Endothelial cell (in vitro differentiated cells): ENCODE measurements around the gene ANKS3. TPM values are rescaled to one million over a fixed set of nuclear protein-coding genes. Genes with fewer than 3 reads are reported as not detected.

Experiments used
- DNase-seq: peaks from one replicate; pipeline ENCODE4 v3.0.0; 2021; ENCODE audit warnings: low spot score
- H3K27ac Mint-ChIP-seq: one replicate; pipeline ENCODE4 v1.8.0; 2021; ENCODE audit warnings: mixed read lengths, inconsistent platforms; ENCODE audit not compliant: unreplicated experiment
- H3K27me3 Mint-ChIP-seq: one replicate; pipeline ENCODE4 v1.8.0; 2021; ENCODE audit warnings: mild to moderate bottlenecking, moderate library complexity, mixed read lengths, inconsistent platforms; ENCODE audit not compliant: unreplicated experiment
- H3K36me3 Mint-ChIP-seq: one replicate; pipeline ENCODE4 v1.8.0; 2021; ENCODE audit warnings: mild to moderate bottlenecking, low read depth, mixed read lengths, inconsistent platforms; ENCODE audit not compliant: unreplicated experiment
- H3K4me1 Mint-ChIP-seq: one replicate; pipeline ENCODE4 v1.8.0; 2021; ENCODE audit warnings: mild to moderate bottlenecking, mixed read lengths, inconsistent platforms; ENCODE audit not compliant: unreplicated experiment
- H3K4me3 Mint-ChIP-seq: one replicate; pipeline ENCODE4 v1.8.0; 2021; ENCODE audit warnings: mild to moderate bottlenecking, mixed read lengths, inconsistent platforms; ENCODE audit not compliant: unreplicated experiment
- H3K9me3 Mint-ChIP-seq: one replicate; pipeline ENCODE4 v1.8.0; 2021; ENCODE audit warnings: mixed read lengths, inconsistent platforms; ENCODE audit not compliant: unreplicated experiment
- total RNA-seq: library from RNA; stranded (reverse); fragmentation: NEBNext Ultra II Directional; extraction: Animal tissue kit (Norgen Biotek cat#: 25700); gene quantifications from one replicate; pipeline ENCODE4 v1.2.1, GENCODE V29; 2021; ENCODE audit not compliant: unreplicated experiment
- TF ChIP-seq, protein P1 (sequence below): fragments of 200-600 bp; sonication (generic); IDR thresholded peaks from one replicate; pipeline ENCODE4 v1.5.0; 2021; ENCODE audit warnings: antibody characterized with exemption; ENCODE audit not compliant: unreplicated experiment

The ANKS3 gene
- total RNA-seq, 1 donor from 2014 or later = 15.6 TPM

DNA sequence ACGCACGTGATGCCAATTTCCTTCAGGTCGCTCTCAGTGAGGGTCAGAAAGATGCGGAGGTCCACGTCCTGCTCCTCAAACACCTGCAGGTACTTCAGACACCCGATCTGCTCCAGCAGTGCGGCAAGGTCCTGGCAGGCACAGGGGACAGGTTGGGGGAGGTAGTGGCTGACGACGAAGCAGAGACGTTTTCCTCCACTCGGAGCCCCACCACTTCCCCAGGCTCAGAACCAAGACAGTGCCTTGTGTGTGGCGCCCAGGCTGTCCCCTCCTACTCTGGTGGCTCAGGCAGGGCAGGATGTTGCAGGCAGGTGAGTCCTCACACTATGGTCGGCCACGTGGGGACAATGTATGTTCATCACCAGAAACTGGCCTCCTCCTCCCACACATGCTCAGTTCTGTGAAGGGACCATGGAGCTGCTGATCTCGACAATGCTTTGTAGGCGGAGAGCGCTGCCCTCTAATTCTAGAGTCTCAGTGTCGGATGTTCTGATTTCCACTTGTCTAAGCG, 35.0 kb downstream of the ANKS3 start:
- no peak for DNase-seq
- peaks cover 11% of the 10 kb centered on the region for H3K36me3 Mint-ChIP-seq
- no peak overlapping the region for H3K4me3 Mint-ChIP-seq
- H3K9me3 Mint-ChIP-seq = no peaks in the 10 kb centered on the region
- no peak overlapping the region for H3K27ac Mint-ChIP-seq
- H3K4me1 Mint-ChIP-seq = no peaks in the 10 kb centered on the region
- H3K27me3 Mint-ChIP-seq = peaks cover 8% of the 10 kb centered on the region
- TF ChIP-seq, protein P1, sequence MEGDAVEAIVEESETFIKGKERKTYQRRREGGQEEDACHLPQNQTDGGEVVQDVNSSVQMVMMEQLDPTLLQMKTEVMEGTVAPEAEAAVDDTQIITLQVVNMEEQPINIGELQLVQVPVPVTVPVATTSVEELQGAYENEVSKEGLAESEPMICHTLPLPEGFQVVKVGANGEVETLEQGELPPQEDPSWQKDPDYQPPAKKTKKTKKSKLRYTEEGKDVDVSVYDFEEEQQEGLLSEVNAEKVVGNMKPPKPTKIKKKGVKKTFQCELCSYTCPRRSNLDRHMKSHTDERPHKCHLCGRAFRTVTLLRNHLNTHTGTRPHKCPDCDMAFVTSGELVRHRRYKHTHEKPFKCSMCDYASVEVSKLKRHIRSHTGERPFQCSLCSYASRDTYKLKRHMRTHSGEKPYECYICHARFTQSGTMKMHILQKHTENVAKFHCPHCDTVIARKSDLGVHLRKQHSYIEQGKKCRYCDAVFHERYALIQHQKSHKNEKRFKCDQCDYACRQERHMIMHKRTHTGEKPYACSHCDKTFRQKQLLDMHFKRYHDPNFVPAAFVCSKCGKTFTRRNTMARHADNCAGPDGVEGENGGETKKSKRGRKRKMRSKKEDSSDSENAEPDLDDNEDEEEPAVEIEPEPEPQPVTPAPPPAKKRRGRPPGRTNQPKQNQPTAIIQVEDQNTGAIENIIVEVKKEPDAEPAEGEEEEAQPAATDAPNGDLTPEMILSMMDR = no peak

DNA sequence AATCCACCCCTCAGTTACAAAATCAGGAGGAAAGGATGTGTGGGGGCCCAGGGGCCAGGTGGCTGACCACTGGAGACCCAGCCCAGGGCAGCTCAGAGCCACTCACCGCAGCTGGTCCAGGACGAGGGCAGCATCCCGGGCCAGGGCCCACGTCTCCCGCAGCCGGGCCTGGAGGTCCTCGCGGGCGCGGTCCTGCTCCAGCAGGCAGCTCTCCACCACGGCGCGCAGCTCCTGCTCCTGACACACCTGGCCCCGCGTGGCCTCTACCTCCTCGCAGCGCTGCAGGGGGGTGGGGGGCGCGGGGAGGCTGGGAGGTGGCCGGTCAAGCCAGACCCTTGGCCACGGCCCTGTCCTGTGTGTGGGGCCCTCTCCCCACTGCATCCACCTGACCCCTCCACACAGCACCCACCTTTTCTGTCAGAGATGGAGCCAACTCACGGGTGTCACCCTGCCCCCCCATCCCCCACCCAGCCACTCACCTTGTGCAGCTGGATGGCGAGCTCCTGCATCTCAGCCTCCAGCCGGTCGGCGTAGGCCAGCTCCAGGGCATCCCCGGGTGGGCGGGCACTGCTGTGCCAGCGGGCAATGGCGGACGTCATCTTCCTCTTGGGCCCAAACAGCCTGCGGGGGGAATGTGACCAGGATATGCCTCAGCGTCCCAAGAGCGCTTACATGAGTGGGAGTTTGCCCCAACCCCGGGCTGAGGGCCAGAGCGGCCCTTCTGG, 35.6 kb downstream of the ANKS3 start:
- no peak overlapping the region for H3K4me3 Mint-ChIP-seq
- peaks cover 8% of the 10 kb centered on the region for H3K27me3 Mint-ChIP-seq
- TF ChIP-seq, protein P1 = no peak
- no peak for DNase-seq
- no peak overlapping the region for H3K27ac Mint-ChIP-seq
- H3K36me3 Mint-ChIP-seq = peaks cover 11% of the 10 kb centered on the region
- H3K4me1 Mint-ChIP-seq = no peaks in the 10 kb centered on the region
- H3K9me3 Mint-ChIP-seq = no peaks in the 10 kb centered on the region

DNA sequence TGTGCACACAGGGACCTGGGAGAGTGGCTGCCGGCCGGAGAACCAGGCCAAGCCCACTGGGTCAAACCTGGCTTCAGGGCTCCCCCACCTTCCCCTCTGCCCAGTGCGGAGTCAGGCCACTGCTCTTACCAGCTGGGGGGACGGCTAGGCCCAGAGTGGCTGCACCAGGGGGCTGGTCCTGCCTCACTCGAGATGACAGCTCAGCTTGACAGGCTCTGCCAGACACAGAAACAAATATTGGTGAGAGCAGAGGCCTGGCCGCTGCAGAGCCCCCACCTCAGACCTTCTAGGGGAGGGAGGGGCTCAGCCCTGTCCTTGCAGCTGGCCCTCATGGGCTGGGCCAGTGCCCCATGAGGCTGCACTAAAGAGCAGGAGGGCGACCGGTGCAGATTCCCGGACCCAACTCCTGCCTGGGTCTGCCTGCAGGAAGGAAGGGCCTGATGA, 36.2 kb downstream of the ANKS3 start:
- peaks cover 8% of the 10 kb centered on the region for H3K27me3 Mint-ChIP-seq
- no peaks in the 10 kb centered on the region for H3K4me1 Mint-ChIP-seq
- peaks cover 11% of the 10 kb centered on the region for H3K36me3 Mint-ChIP-seq
- no peaks in the 10 kb centered on the region for H3K9me3 Mint-ChIP-seq
- DNase-seq = no peak
- no peak overlapping the region for H3K4me3 Mint-ChIP-seq
- no peak overlapping the region for H3K27ac Mint-ChIP-seq
- TF ChIP-seq, protein P1 = no peak

DNA sequence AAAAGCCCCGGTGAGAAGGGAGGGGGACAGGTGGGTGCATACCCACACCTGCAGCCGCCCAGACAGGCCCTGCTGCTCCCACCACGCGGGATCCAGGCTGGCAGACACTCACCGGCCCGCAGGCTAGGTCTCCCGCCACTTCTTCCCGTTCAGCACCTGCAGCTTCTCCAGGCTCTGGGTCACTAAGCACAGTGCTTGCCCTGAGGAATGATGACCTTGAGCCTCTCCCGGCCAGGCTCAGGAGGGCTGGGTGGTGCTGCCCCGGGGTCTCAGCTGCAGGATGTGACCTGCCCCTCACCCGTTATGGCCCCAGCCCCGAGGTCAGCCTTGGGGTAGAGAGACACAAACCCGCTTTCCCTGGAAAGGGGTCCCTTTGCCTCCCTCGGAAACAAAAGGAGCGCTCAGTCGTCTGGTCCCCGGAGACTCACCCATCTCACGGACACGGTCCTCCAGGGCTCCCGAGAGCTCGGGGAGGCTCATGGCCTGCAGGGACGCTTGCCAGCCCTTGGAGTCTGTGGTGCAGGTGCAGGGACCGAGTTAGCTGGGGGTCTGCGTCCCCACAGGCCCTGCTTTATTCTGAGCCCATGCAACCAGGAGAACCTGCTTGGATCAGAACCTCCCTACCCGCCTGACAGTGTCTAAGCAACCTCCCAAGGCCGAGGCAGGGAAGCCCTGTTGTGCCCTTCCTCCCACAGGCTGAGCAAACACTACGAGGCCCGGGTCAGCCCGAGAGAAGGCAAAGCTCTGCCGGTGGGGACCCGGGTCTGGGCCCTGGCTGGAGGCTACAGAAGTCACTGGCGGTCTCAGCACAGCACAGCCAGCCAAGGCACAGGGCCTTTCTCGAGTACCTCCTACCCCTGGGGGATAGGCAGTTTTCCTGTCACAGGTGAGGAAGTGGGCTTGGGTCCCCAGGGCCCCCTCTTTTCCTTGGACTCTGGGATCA, 36.9 kb downstream of the ANKS3 start:
- no peaks in the 10 kb centered on the region for H3K4me1 Mint-ChIP-seq
- H3K36me3 Mint-ChIP-seq = peaks cover 9% of the 10 kb centered on the region

More for the DNA sequence above, 36.9 kb downstream of the ANKS3 start:
- Mint-ChIP-seq H3K27ac (no peak overlapping the region), H3K9me3 (no peaks in the 10 kb centered on the region), H3K4me3 (no peak overlapping the region), H3K27me3 (peaks cover 10% of the 10 kb centered on the region)
- no peak for DNase-seq
- TF ChIP-seq, protein P1 = no peak
